ENCODE results near the gene KCNH8. TPM values are rescaled to one million over a fixed set of nuclear protein-coding genes. Genes with fewer than 3 reads are reported as not detected.
"Not testable (repeated sequence)": the region's sequence is repeated elsewhere in the genome, so short reads cannot be mapped to it uniquely, and the experiment has no call there.

KCNH8 gene
- total RNA-seq, 1 donor from 2014 or later = not detected

DNA sequence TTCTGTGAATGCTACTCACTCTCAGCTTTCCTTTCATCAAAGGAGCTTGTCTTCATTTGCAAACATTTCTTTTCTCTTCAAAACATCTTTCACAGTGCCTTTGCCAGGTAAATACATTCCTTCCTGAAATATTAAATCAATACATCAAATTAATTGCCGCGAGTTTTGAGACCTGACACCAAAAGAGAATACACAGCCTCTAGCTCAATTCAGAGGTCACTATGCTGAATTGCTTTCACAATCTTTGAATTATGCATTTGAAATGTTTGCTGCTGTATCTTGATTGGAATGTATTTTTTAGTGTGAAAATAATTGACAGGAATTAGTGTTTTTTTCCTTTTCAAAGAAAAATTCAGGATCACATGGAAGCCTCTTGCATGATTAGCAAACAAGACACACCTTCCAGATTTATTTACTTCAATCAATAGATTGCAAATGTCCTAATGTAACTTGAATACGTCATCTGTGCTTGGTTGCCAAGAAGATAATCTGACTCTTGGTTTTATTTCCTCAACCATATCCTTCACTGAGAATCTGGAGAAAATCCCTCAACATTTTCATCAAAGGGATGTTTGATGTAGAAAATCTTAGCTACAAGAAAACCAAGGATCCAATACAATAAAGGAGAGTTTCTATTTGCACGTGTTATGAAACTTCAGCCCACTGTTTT, 83.6 kb downstream of the KCNH8 start:
- no peak for DNase-seq (ENCODE audit: low spot score)
- H3K27ac Mint-ChIP-seq = no peak overlapping the region
- intact Hi-C loops (cut with micrococcal nuclease) = no loop called here

DNA sequence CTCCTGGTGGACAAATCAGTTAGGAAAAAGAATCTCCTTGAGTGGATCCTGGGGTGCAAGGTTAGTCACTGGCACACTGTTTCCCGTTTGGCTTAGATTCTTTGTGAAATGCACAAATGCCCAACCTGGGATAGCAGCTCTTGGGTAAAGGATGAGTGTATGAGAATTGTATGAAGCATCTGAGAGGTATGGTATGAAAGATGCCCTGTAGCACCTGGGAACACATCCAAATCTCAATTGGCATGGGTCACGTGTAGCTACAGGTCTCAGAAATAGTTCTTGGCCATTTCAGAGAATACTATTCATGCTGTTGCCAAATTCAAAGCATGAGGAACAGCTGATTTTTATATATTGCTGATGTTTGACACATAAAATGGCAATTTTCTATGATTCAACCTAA, 84.3 kb downstream of the KCNH8 start:
- Mint-ChIP-seq H3K4me1 (ENCODE audit: low read depth) (no peaks in the 10 kb centered on the region), H3K9me3 (no peaks in the 10 kb centered on the region), H3K4me3 (no peak overlapping the region), H3K27me3 (ENCODE audit: insufficient read depth) (peaks cover 2% of the 10 kb centered on the region), H3K27ac (no peak overlapping the region), H3K36me3 (ENCODE audit: low read depth) (no peaks in the 10 kb centered on the region)
- intact Hi-C loops (cut with micrococcal nuclease) = no loop called here
- no peak for DNase-seq (ENCODE audit: low spot score)

More for the DNA sequence above, 83.6 kb downstream of the KCNH8 start:
- Mint-ChIP-seq H3K4me1 (ENCODE audit: low read depth) (no peaks in the 10 kb centered on the region), H3K36me3 (ENCODE audit: low read depth) (no peaks in the 10 kb centered on the region), H3K4me3 (no peak overlapping the region), H3K27me3 (ENCODE audit: insufficient read depth) (peaks cover 4% of the 10 kb centered on the region), H3K9me3 (no peaks in the 10 kb centered on the region)

DNA sequence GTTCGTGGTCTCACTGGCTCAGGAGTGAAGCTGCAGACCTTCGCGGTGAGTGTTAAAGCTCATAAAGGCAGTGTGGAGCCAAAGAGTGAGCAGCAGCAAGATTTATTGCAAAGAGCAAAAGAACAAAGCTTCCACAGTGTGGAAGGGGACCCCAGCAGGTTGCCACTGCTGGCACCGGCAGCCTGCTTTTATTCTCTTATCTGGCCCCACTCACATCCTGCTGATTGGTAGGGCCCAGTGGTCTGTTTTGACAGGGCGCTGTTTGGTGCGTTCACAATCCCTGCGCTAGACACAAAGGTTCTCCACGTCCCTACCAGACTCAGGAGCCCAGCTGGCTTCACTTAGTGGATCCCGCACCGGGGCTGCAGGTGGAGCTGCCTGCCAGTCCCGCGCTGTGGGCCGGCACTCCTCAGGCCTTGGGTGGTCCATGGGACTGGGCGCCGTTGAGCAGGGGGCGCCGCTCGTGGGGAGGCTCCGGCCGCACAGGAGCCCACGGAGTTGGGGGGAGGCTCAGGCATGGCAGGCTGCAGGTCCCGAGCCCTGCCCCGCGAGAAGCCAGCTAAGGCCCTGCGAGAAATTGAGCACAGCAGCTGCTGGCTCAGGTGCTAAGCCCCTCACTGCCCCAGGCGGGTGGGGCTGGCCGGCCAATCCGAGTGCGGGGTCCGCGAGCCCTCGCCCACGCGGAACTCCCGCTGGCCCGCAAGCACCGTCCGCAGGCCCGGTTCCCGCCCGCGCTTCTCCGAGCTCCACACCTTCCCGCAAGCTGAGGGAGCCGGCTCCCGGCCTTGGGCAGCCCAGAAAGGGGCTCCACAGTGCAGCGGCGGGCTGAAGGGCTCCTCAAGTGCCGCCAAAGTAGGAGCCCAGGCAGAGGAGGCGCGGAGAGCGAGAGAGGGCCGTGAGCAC, 85.8 kb downstream of the KCNH8 start:
- H3K4me3 Mint-ChIP-seq; DNase-seq (ENCODE audit: low spot score); H3K4me1 Mint-ChIP-seq (ENCODE audit: low read depth); H3K36me3 Mint-ChIP-seq (ENCODE audit: low read depth); H3K9me3 Mint-ChIP-seq; H3K27ac Mint-ChIP-seq; H3K27me3 Mint-ChIP-seq (ENCODE audit: insufficient read depth); intact Hi-C loops (cut with micrococcal nuclease): not testable (repeated sequence)

DNA sequence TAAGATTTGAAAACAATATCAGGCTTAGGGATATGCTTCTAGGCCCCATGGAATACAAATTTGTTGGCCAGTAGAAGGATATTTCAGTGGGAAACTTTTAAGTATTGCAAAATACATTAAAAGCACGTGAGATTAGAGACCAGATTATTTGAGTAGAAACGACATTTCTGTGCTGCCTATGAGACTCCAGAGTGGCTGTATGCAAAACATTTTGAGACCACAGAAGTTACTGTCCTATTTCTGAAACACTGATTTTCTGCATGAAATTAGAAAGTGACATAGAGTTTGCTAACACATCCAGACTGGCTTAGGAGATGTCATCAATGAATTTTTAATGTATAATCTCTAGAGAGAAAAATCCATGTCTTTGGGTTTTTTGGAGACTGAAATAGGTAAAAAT, 99.8 kb downstream of the KCNH8 start:
- DNase-seq (ENCODE audit: low spot score) = no peak
- intact Hi-C loops (cut with micrococcal nuclease) = no loop called here
- Mint-ChIP-seq H3K4me1 (ENCODE audit: low read depth) (no peaks in the 10 kb centered on the region), H3K27ac (no peak overlapping the region), H3K9me3 (no peaks in the 10 kb centered on the region), H3K4me3 (no peak overlapping the region), H3K36me3 (ENCODE audit: low read depth) (no peaks in the 10 kb centered on the region), H3K27me3 (ENCODE audit: insufficient read depth) (no peaks in the 10 kb centered on the region)

DNA sequence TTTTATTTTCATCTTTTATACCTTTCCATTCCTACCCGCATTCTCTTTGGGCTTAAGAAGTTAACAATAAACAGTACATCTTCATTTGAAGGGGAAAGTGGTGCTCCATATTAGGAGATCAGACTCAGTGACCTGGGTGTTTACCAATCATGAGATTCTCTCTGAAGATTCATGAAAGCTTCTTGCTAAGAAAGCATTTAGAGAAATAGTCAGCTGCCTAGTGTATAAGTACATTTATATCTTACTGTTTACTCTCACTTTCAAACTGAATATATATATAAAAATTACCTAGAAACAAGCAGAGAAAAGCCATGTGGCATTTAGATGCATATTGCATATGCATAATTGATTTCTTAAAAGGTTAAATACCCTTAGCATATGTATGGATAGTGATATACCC, 100.5 kb downstream of the KCNH8 start:
- intact Hi-C loops (cut with micrococcal nuclease) = no loop called here
- Mint-ChIP-seq H3K9me3 (no peaks in the 10 kb centered on the region), H3K36me3 (ENCODE audit: low read depth) (no peaks in the 10 kb centered on the region), H3K4me1 (ENCODE audit: low read depth) (no peaks in the 10 kb centered on the region), H3K27me3 (ENCODE audit: insufficient read depth) (no peaks in the 10 kb centered on the region), H3K4me3 (no peak overlapping the region), H3K27ac (no peak overlapping the region)
- DNase-seq (ENCODE audit: low spot score) = no peak

DNA sequence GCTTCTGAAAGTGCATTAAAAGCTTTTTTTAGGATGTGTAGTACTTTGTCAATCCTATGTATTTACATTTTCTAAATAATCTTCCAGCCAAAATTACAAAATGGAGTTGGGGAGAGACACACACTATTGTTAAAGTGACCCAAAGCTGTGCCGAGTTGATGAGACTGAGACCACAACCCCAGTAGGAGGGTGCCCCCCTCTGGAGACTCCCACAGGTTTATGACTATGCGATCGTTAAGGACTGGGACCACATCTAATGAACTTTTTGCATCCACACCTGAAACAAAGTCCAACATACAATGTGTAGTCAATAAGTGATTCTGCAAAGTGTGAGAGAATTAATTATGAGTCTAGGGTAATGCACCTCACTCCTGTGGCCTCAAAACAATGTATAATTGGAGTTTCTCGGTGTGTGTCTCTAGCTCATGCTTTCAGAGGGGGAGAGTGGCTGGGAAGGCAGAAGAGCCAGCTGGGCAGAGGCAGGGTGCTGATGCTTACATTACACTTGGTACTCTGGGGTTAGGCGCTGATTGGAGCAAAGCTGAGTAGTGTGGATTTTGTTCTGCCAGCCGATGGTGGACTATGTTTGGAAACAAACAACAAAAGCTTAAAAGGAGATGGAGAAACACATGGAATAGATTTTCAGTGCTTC, 102.8 kb downstream of the KCNH8 start:
- intact Hi-C loops (cut with micrococcal nuclease) = no loop called here
- Mint-ChIP-seq H3K4me1 (ENCODE audit: low read depth) (peaks cover 7% of the 10 kb centered on the region), H3K9me3 (no peaks in the 10 kb centered on the region), H3K4me3 (no peak overlapping the region), H3K27me3 (ENCODE audit: insufficient read depth) (no peaks in the 10 kb centered on the region), H3K36me3 (ENCODE audit: low read depth) (no peaks in the 10 kb centered on the region), H3K27ac (no peak overlapping the region)
- DNase-seq (ENCODE audit: low spot score) = no peak

DNA sequence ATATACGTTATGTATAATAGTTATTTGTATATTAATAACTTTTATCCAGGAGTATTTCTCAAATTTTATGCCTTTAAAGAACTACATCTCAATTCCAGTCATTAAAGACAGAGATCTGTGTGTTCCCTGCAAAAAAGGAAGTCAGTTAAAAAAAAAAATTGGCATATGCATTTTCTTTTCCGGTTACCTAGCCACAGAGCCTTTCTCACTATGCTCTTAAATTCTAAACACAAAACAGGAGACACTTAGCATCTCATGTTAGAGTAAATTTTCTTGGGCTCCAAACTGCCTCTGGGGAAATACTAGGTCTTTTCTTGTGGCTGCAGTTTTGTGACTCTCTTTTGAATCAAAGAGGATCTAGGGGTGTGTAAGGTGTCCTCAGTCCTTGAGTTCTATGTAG, 105.9 kb downstream of the KCNH8 start:
- H3K4me3 Mint-ChIP-seq = no peak overlapping the region
- H3K27ac Mint-ChIP-seq = no peak overlapping the region
- no peak for DNase-seq (ENCODE audit: low spot score)
- intact Hi-C loops (cut with micrococcal nuclease) = no loop called here
- H3K27me3 Mint-ChIP-seq (ENCODE audit: insufficient read depth) = peaks cover 2% of the 10 kb centered on the region
- peaks cover 7% of the 10 kb centered on the region for H3K4me1 Mint-ChIP-seq (ENCODE audit: low read depth)
- no peaks in the 10 kb centered on the region for H3K36me3 Mint-ChIP-seq (ENCODE audit: low read depth)
- no peaks in the 10 kb centered on the region for H3K9me3 Mint-ChIP-seq

DNA sequence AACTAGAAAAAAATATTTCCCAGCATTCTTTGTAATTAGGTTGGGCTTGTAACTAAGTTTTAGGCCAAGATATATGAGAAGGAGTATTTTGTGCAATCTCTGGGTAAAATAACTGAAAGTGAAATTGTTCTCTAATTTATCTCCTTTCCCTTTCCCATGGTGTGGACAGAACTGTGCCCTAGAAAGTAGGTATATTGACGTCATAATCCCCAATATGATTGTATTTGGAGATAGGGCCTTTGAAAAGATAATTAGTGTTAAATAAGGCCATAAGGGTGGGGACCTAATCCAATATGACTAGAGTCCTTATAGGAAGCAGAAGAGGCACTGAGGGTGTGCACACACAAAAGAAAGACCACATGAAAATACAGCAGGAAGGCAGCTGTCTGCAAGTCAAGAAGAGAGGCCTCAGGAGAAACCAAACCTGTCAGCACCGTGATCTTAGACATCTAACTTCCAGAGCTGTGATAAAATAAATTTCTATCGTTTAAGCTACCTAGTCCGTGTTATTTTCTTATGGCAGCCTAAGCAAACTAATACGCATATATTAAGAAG, 106.6 kb downstream of the KCNH8 start:
- Mint-ChIP-seq H3K27ac (no peak overlapping the region), H3K36me3 (ENCODE audit: low read depth) (no peaks in the 10 kb centered on the region), H3K27me3 (ENCODE audit: insufficient read depth) (peaks cover 2% of the 10 kb centered on the region), H3K9me3 (no peaks in the 10 kb centered on the region), H3K4me3 (no peak overlapping the region), H3K4me1 (ENCODE audit: low read depth) (peaks cover 7% of the 10 kb centered on the region)
- intact Hi-C loops (cut with micrococcal nuclease) = no loop called here
- no peak for DNase-seq (ENCODE audit: low spot score)

DNA sequence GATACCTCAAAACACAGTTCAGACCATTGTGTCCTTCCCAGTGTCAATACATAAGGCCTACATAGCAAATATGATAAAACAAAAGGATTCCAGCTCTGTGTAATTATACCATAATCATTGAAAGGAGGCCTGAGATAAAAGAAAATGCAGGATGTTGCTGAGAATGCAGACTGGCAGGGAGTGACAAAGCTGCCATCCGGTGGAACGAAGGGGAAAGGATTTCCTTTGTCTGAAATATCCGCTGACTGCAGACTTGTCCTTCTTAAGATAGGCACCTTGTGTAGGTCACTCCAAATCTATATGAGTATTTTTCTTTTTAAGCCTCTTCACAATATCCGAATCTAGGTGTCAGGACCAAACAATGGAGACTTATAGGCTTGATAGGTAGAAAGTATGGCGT, 108.0 kb downstream of the KCNH8 start:
- intact Hi-C loops (cut with micrococcal nuclease) = no loop called here
- H3K9me3 Mint-ChIP-seq = no peaks in the 10 kb centered on the region
- H3K4me1 Mint-ChIP-seq (ENCODE audit: low read depth) = peaks cover 7% of the 10 kb centered on the region

DNA sequence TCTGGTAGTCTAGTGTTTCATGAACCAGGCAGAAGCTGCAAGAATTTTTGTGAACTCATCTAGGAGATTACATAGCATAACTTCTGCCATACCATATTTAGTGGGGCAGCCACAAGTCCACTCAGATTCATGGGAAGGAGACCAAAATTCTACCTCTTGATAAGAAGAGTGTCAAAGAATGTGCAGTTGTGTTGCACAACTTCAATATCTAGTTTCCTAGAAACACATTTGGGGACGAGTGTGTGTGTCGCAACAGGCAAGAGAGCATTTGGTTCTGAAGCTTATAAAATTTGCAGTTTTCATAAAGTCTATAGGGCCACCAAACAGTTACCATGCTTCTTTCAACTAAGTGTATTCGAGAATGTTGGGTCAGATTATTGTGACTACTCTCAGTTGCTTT, 115.3 kb downstream of the KCNH8 start:
- intact Hi-C loops (cut with micrococcal nuclease) = no loop called here
- Mint-ChIP-seq H3K4me1 (ENCODE audit: low read depth) (no peaks in the 10 kb centered on the region), H3K27ac (no peak overlapping the region), H3K9me3 (no peaks in the 10 kb centered on the region), H3K4me3 (no peak overlapping the region), H3K27me3 (ENCODE audit: insufficient read depth) (no peaks in the 10 kb centered on the region), H3K36me3 (ENCODE audit: low read depth) (no peaks in the 10 kb centered on the region)
- DNase-seq (ENCODE audit: low spot score) = no peak

More for the DNA sequence above, 108.0 kb downstream of the KCNH8 start:
- no peak for DNase-seq (ENCODE audit: low spot score)
- Mint-ChIP-seq H3K27me3 (ENCODE audit: insufficient read depth) (peaks cover 2% of the 10 kb centered on the region), H3K4me3 (no peak overlapping the region), H3K36me3 (ENCODE audit: low read depth) (no peaks in the 10 kb centered on the region), H3K27ac (no peak overlapping the region)

DNA sequence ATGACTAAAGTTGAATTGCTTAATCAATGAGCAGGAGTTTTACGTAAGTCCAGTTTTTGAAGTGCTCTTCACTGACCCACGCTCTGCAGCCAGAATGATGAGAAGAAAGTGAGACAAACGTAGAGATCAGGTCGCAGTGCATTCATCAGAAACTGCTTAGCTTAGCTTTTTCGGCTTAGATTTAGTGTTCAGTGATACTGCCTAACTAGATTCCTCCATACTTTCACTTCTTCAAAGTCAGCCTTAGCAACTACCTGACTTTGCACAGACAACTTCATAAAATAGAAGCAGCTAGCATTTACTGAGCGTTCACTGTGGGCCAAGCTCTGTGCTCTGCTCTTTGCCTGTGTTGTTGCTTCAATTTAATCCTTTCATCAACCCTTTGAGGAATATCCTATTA, 116.1 kb downstream of the KCNH8 start:
- DNase-seq (ENCODE audit: low spot score) = no peak
- intact Hi-C loops (cut with micrococcal nuclease) = no loop called here
- no peak overlapping the region for H3K4me3 Mint-ChIP-seq
- H3K27ac Mint-ChIP-seq = no peak overlapping the region
- no peaks in the 10 kb centered on the region for H3K4me1 Mint-ChIP-seq (ENCODE audit: low read depth)
- no peaks in the 10 kb centered on the region for H3K36me3 Mint-ChIP-seq (ENCODE audit: low read depth)
- no peaks in the 10 kb centered on the region for H3K9me3 Mint-ChIP-seq
- no peaks in the 10 kb centered on the region for H3K27me3 Mint-ChIP-seq (ENCODE audit: insufficient read depth)

DNA sequence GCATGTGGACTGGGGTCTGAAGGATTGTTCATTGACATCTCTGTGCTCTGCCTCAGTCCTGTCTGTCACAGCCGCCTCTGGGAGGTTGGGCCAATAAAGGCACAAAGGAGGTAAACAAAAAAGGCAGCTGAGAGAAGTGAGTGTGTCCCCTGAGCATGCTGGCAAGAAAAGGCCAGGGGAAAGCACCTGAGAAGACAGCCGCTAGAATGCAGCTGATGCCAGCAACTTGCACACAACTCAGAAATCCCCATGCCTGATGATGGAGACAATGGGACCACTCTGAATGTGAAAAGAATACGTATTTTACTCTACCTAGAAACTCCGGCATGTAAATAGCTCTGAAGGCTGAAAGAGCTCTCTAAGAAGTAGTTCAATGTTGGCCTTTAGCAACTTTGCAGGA, 118.7 kb downstream of the KCNH8 start:
- H3K36me3 Mint-ChIP-seq (ENCODE audit: low read depth) = no peaks in the 10 kb centered on the region
- no peak overlapping the region for H3K4me3 Mint-ChIP-seq
- intact Hi-C loops (cut with micrococcal nuclease) = no loop called here
- H3K27me3 Mint-ChIP-seq (ENCODE audit: insufficient read depth) = no peaks in the 10 kb centered on the region
- H3K9me3 Mint-ChIP-seq = no peaks in the 10 kb centered on the region
- H3K27ac Mint-ChIP-seq = no peak overlapping the region
- no peaks in the 10 kb centered on the region for H3K4me1 Mint-ChIP-seq (ENCODE audit: low read depth)
- no peak for DNase-seq (ENCODE audit: low spot score)

DNA sequence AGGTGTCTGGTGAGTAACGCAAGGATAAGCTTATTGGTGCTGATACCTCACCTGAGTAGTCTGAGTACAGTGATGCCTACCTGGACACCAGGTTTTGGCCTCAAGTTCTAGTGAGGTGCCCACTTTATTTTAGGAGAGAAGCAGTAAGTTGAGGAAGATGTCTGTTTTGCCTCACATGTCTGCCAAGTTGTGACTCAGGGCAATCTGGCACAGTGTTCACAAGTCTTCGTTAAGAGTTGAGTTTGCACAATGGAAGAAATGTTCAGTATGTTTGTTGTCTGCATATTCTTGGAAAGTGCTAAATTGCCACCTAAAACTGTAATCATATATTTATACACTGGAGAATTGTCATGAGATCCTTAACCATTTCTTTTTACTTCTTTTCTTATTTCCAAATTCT, 122.2 kb downstream of the KCNH8 start:
- DNase-seq (ENCODE audit: low spot score) = no peak
- no peak overlapping the region for H3K4me3 Mint-ChIP-seq
- H3K4me1 Mint-ChIP-seq (ENCODE audit: low read depth) = no peaks in the 10 kb centered on the region
- no peaks in the 10 kb centered on the region for H3K36me3 Mint-ChIP-seq (ENCODE audit: low read depth)
- peaks cover 2% of the 10 kb centered on the region for H3K27me3 Mint-ChIP-seq (ENCODE audit: insufficient read depth)
- H3K9me3 Mint-ChIP-seq = no peaks in the 10 kb centered on the region
- no peak overlapping the region for H3K27ac Mint-ChIP-seq
- intact Hi-C loops (cut with micrococcal nuclease) = no loop called here

Data from activated T-helper 1 cell treated with anti-CD3 and anti-CD28 coated beads, Interleukin-12 subunit alpha, Interleukin-12 subunit beta, Interleukin-2, Interleukin-4 antibody, amounts not matched to agents 30 ng/mL and 10 ng/mL and 1 ng/mL, durations not matched to agents 14 hours and 24 hours and 36 hours (primary cell).